SK-N-SH treated with all-trans-retinoic acid at 6 μM for 48 hours (cell line): ENCODE results near the gene DNAJC15.

Experiments used
- ATAC-seq: fragments of 200-7000 bp; cut with Tn5 transposase; 3 replicates; pipeline ENCODE4 v1.9.1; 2020; ENCODE audit warnings: mild to moderate bottlenecking, moderate library complexity
- ARNTL ChIP-seq: fragments of 450-650 bp; formaldehyde crosslinking; IDR thresholded peaks from 2 replicates; pipeline ENCODE4 v1.5.0; 2020; ENCODE audit warnings: low read depth, mild to moderate bottlenecking, moderate library complexity, borderline replicate concordance
- BACH2 ChIP-seq: fragments of 250-450 bp; sonication (Bioruptor Pico); IDR thresholded peaks from 2 replicates; pipeline ENCODE4 v1.9.0; 2021; ENCODE audit warnings: mild to moderate bottlenecking, borderline replicate concordance
- CREB5 ChIP-seq: fragments of 250-450 bp; sonication (Bioruptor Pico); IDR thresholded peaks from 2 replicates; pipeline ENCODE4 v1.5.1; 2020; ENCODE audit warnings: low read depth, mild to moderate bottlenecking, moderate library complexity
- CSDC2 ChIP-seq: fragments of 250-450 bp; sonication (Bioruptor Pico); IDR thresholded peaks from 2 replicates; pipeline ENCODE4 v1.5.0; 2020; ENCODE audit warnings: mild to moderate bottlenecking, moderate library complexity
- ESRRG ChIP-seq: fragments of 250-450 bp; sonication (Bioruptor Pico); IDR thresholded peaks from 2 replicates; pipeline ENCODE4 v1.6.1; 2021; ENCODE audit warnings: mild to moderate bottlenecking
- GLIS3 ChIP-seq: fragments of 250-450 bp; sonication (Bioruptor Pico); IDR thresholded peaks from 2 replicates; pipeline ENCODE4 v1.5.0; 2020; ENCODE audit warnings: mild to moderate bottlenecking, moderate library complexity
- ISL1 ChIP-seq: fragments of 250-450 bp; sonication (Bioruptor Pico); IDR thresholded peaks from 2 replicates; pipeline ENCODE4 v2.1.2; 2022; ENCODE audit warnings: mild to moderate bottlenecking, moderate library complexity
- OSR1 ChIP-seq: fragments of 250-450 bp; sonication (Bioruptor Pico); IDR thresholded peaks from 2 replicates; pipeline ENCODE4 v1.8.0; 2022; ENCODE audit warnings: moderate library complexity, mild to moderate bottlenecking, inconsistent platforms
- PPARA ChIP-seq: fragments of 250-450 bp; sonication (Bioruptor Pico); IDR thresholded peaks from 2 replicates; pipeline ENCODE4 v1.5.0; 2020; ENCODE audit warnings: mild to moderate bottlenecking, borderline replicate concordance
- RARB ChIP-seq: fragments of 250-450 bp; sonication (Bioruptor Pico); IDR thresholded peaks from 2 replicates; pipeline ENCODE4 v1.8.0; 2021; ENCODE audit warnings: mild to moderate bottlenecking, moderate library complexity
- SNAI2 ChIP-seq: fragments of 250-450 bp; sonication (Bioruptor Pico); IDR thresholded peaks from 2 replicates; pipeline ENCODE4 v1.5.0; 2020; ENCODE audit warnings: mild to moderate bottlenecking, moderate library complexity
- TCF4 ChIP-seq: fragments of 250-450 bp; sonication (Bioruptor Pico); IDR thresholded peaks from 2 replicates; pipeline ENCODE4 v1.8.0; 2021; ENCODE audit warnings: mild to moderate bottlenecking, moderate library complexity, borderline replicate concordance
- TOX ChIP-seq: fragments of 250-450 bp; sonication (Bioruptor Pico); IDR thresholded peaks from 2 replicates; pipeline ENCODE4 v1.8.0; 2021; ENCODE audit warnings: mild to moderate bottlenecking, moderate library complexity, borderline replicate concordance
- ZC3H10 ChIP-seq: fragments of 250-450 bp; sonication (Bioruptor Pico); IDR thresholded peaks from 2 replicates; pipeline ENCODE4 v1.5.1; 2021; ENCODE audit warnings: mild to moderate bottlenecking, moderate library complexity
- ZFP3 ChIP-seq: fragments of 250-450 bp; sonication (Bioruptor Pico); IDR thresholded peaks from 2 replicates; pipeline ENCODE4 v1.5.0; 2020; ENCODE audit warnings: mild to moderate bottlenecking, moderate library complexity
- ZFP30 ChIP-seq: fragments of 450-650 bp; formaldehyde crosslinking; IDR thresholded peaks from 2 replicates; pipeline ENCODE4 v1.5.0; 2022; ENCODE audit warnings: mild to moderate bottlenecking, moderate library complexity
- ZNF565 ChIP-seq: fragments of 450-650 bp; formaldehyde crosslinking; conservative IDR thresholded peaks from 2 replicates; pipeline ENCODE4 v1.5.0; 2020; ENCODE audit warnings: low read depth, mild to moderate bottlenecking, moderate library complexity
- ZNF70 ChIP-seq: fragments of 450-650 bp; formaldehyde crosslinking; IDR thresholded peaks from 2 replicates; pipeline ENCODE4 v1.5.0; 2020; ENCODE audit warnings: mild to moderate bottlenecking, moderate library complexity
- ZNF8 ChIP-seq: fragments of 450-650 bp; formaldehyde crosslinking; IDR thresholded peaks from 2 replicates; pipeline ENCODE4 v1.5.0; 2020; ENCODE audit warnings: mild to moderate bottlenecking, moderate library complexity
- TF ChIP-seq, protein P1 (sequence below): fragments of 250-450 bp; sonication (Bioruptor Pico); IDR thresholded peaks from 2 replicates; pipeline ENCODE4 v1.5.0; 2020; ENCODE audit warnings: mild to moderate bottlenecking, moderate library complexity
- TF ChIP-seq, protein P2 (sequence below): fragments of 250-450 bp; sonication (Bioruptor Pico); IDR thresholded peaks from 2 replicates; pipeline ENCODE4 v1.8.0; 2020; ENCODE audit warnings: mild to moderate bottlenecking, moderate library complexity, borderline replicate concordance
- TF ChIP-seq, protein P3 (sequence below): fragments of 250-450 bp; sonication (Bioruptor Pico); IDR thresholded peaks from 2 replicates; pipeline ENCODE4 v1.5.1; 2021; ENCODE audit warnings: mild to moderate bottlenecking, moderate library complexity
- TF ChIP-seq, protein P4 (sequence below): fragments of 250-450 bp; sonication (Bioruptor Pico); IDR thresholded peaks from 2 replicates; pipeline ENCODE4 v1.8.0; 2021; ENCODE audit warnings: low read depth, mild to moderate bottlenecking, moderate library complexity, borderline replicate concordance

Gene DNAJC15

DNA sequence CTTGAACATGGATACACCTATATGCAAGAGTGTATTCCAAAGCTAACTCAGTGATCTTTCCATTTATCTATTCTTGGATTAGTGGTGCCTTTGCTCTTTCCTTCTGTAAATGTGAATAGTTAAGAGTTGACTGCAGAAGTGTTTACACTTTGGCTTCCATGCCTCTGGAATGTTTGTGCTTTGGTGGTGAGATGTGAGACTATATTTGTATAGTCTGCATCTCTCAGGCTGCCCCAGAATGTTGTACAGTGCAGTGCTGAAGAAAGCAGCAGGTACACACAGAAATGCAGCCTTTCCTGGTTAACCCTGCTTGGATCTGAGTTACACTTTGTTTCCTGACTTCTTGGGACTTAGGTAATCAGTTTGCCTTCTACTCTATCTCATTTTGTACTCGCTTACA, 90.2 kb downstream of the DNAJC15 start:
- no peak for TF ChIP-seq OSR1
- no peak for TF ChIP-seq ARNTL (CRISPR knock-in tag)
- no peak for TF ChIP-seq TOX (CRISPR knock-in tag)
- no peak for TF ChIP-seq TCF4 (CRISPR knock-in tag)
- TF ChIP-seq GLIS3 (CRISPR knock-in tag), result no peak
- TF ChIP-seq, protein P1, sequence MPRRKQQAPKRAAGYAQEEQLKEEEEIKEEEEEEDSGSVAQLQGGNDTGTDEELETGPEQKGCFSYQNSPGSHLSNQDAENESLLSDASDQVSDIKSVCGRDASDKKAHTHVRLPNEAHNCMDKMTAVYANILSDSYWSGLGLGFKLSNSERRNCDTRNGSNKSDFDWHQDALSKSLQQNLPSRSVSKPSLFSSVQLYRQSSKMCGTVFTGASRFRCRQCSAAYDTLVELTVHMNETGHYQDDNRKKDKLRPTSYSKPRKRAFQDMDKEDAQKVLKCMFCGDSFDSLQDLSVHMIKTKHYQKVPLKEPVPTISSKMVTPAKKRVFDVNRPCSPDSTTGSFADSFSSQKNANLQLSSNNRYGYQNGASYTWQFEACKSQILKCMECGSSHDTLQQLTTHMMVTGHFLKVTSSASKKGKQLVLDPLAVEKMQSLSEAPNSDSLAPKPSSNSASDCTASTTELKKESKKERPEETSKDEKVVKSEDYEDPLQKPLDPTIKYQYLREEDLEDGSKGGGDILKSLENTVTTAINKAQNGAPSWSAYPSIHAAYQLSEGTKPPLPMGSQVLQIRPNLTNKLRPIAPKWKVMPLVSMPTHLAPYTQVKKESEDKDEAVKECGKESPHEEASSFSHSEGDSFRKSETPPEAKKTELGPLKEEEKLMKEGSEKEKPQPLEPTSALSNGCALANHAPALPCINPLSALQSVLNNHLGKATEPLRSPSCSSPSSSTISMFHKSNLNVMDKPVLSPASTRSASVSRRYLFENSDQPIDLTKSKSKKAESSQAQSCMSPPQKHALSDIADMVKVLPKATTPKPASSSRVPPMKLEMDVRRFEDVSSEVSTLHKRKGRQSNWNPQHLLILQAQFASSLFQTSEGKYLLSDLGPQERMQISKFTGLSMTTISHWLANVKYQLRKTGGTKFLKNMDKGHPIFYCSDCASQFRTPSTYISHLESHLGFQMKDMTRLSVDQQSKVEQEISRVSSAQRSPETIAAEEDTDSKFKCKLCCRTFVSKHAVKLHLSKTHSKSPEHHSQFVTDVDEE, result no peak
- TF ChIP-seq BACH2 (CRISPR knock-in tag), result no peak
- TF ChIP-seq ZFP30 (CRISPR knock-in tag), result no peak
- TF ChIP-seq ESRRG (CRISPR knock-in tag), result no peak
- TF ChIP-seq, protein P2, sequence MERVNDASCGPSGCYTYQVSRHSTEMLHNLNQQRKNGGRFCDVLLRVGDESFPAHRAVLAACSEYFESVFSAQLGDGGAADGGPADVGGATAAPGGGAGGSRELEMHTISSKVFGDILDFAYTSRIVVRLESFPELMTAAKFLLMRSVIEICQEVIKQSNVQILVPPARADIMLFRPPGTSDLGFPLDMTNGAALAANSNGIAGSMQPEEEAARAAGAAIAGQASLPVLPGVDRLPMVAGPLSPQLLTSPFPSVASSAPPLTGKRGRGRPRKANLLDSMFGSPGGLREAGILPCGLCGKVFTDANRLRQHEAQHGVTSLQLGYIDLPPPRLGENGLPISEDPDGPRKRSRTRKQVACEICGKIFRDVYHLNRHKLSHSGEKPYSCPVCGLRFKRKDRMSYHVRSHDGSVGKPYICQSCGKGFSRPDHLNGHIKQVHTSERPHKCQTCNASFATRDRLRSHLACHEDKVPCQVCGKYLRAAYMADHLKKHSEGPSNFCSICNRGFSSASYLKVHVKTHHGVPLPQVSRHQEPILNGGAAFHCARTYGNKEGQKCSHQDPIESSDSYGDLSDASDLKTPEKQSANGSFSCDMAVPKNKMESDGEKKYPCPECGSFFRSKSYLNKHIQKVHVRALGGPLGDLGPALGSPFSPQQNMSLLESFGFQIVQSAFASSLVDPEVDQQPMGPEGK (CRISPR knock-in tag), result no peak
- TF ChIP-seq, protein P3, sequence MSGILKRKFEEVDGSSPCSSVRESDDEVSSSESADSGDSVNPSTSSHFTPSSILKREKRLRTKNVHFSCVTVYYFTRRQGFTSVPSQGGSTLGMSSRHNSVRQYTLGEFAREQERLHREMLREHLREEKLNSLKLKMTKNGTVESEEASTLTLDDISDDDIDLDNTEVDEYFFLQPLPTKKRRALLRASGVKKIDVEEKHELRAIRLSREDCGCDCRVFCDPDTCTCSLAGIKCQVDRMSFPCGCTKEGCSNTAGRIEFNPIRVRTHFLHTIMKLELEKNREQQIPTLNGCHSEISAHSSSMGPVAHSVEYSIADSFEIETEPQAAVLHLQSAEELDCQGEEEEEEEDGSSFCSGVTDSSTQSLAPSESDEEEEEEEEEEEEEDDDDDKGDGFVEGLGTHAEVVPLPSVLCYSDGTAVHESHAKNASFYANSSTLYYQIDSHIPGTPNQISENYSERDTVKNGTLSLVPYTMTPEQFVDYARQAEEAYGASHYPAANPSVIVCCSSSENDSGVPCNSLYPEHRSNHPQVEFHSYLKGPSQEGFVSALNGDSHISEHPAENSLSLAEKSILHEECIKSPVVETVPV, result no peak
- TF ChIP-seq ZNF70 (CRISPR knock-in tag), result no peak
- no peak for TF ChIP-seq ZNF8 (CRISPR knock-in tag)
- no peak for ATAC-seq

GRCh38 chr13:43114504-43114903, 91.1 kb downstream of the DNAJC15 start:
- ATAC-seq, result no peak

More at GRCh38 chr13:43114504-43114903, 91.1 kb downstream of the DNAJC15 start:
- no peak for TF ChIP-seq ESRRG (CRISPR knock-in tag)
- TF ChIP-seq PPARA, result no peak
- no peak for TF ChIP-seq CSDC2 (CRISPR knock-in tag)
- TF ChIP-seq ZNF565 (CRISPR knock-in tag), result no peak
- no peak for TF ChIP-seq RARB (CRISPR knock-in tag)
- TF ChIP-seq ARNTL (CRISPR knock-in tag), result no peak
- TF ChIP-seq TOX (CRISPR knock-in tag), result no peak
- TF ChIP-seq CREB5, result no peak
- TF ChIP-seq, protein P2 (CRISPR knock-in tag), result no peak
- TF ChIP-seq SNAI2 (CRISPR knock-in tag), result no peak
- TF ChIP-seq, protein P3, result no peak
- TF ChIP-seq, protein P4, sequence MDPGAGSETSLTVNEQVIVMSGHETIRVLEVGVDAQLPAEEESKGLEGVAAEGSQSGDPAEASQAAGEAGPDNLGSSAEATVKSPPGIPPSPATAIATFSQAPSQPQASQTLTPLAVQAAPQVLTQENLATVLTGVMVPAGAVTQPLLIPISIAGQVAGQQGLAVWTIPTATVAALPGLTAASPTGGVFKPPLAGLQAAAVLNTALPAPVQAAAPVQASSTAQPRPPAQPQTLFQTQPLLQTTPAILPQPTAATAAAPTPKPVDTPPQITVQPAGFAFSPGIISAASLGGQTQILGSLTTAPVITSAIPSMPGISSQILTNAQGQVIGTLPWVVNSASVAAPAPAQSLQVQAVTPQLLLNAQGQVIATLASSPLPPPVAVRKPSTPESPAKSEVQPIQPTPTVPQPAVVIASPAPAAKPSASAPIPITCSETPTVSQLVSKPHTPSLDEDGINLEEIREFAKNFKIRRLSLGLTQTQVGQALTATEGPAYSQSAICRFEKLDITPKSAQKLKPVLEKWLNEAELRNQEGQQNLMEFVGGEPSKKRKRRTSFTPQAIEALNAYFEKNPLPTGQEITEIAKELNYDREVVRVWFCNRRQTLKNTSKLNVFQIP (CRISPR knock-in tag), result no peak
- TF ChIP-seq ZNF70 (CRISPR knock-in tag), result no peak
- no peak for TF ChIP-seq ZFP30 (CRISPR knock-in tag)
- no peak for TF ChIP-seq ZFP3 (CRISPR knock-in tag)
- no peak for TF ChIP-seq ISL1
- no peak for TF ChIP-seq TCF4 (CRISPR knock-in tag)
- no peak for TF ChIP-seq ZC3H10
- TF ChIP-seq ZNF8 (CRISPR knock-in tag), result no peak
